T-helper 2 cell treated with Interferon-gamma antibody and Interleukin-4, amounts not matched to agents 5 μg/mL and 100 μg/mL, for 36 hours (primary cell): ENCODE data around the gene ZFHX3.
A peak's percentile ranks its signal among the peaks of the same experiment; 100 is the strongest.
"Not testable (repeated sequence)": the region's sequence is repeated elsewhere in the genome, so short reads cannot be mapped to it uniquely, and the experiment has no call there.

ENCODE experiments used
- DNase-seq: peaks from one replicate; pipeline ENCODE4 v3.0.0; 2021; ENCODE audit warnings: low spot score
- H3K27ac Mint-ChIP-seq: one replicate; pipeline ENCODE4 v1.8.0; 2021; ENCODE audit warnings: mild to moderate bottlenecking, mixed read lengths
- H3K27me3 Mint-ChIP-seq: one replicate; pipeline ENCODE4 v1.8.0; 2021; ENCODE audit warnings: low read depth, mixed read lengths
- H3K36me3 Mint-ChIP-seq: one replicate; pipeline ENCODE4 v1.8.0; 2021; ENCODE audit warnings: low read depth, mixed read lengths
- H3K4me1 Mint-ChIP-seq: one replicate; pipeline ENCODE4 v1.8.0; 2021; ENCODE audit warnings: low read depth, mixed read lengths
- H3K4me3 Mint-ChIP-seq: one replicate; pipeline ENCODE4 v1.8.0; 2022; ENCODE audit warnings: mild to moderate bottlenecking, moderate library complexity, mixed read lengths
- H3K9me3 Mint-ChIP-seq: one replicate; pipeline ENCODE4 v1.8.0; 2021; ENCODE audit warnings: mixed read lengths

The ZFHX3 gene

GRCh38 chr16:73047536-73048291 is at the start of gene ZFHX3:
TSS of gene ZFHX3 (minus strand) at chr16:73048128. CDS start at chr16:72960145, 87,983 bp downstream.
- peak; percentile 18 for DNase-seq
- Mint-ChIP-seq H3K27ac (no peak within 1 kb of the TSS), H3K27me3 (peaks cover 40% of the 10 kb centered on the region), H3K36me3 (no peaks in the 10 kb centered on the region), H3K4me1 (no peaks in the 10 kb centered on the region), H3K4me3 (peak within 1 kb of the TSS; percentile 66), H3K9me3 (no peaks in the 10 kb centered on the region)

GRCh38 chr16:73096510-73096909 is 48.6 kb upstream of the ZFHX3 start:
- no peak overlapping the region for H3K4me3 Mint-ChIP-seq
- H3K27ac Mint-ChIP-seq, result no peak overlapping the region
- H3K9me3 Mint-ChIP-seq, result no peaks in the 10 kb centered on the region
- H3K27me3 Mint-ChIP-seq, result no peaks in the 10 kb centered on the region
- H3K36me3 Mint-ChIP-seq, result no peaks in the 10 kb centered on the region
- H3K4me1 Mint-ChIP-seq, result no peaks in the 10 kb centered on the region
- DNase-seq, result no peak

GRCh38 chr16:73095885-73096421 is 48.0 kb upstream of the ZFHX3 start:
- Mint-ChIP-seq H3K27me3 (no peaks in the 10 kb centered on the region), H3K4me1 (no peaks in the 10 kb centered on the region), H3K27ac (no peak overlapping the region), H3K36me3 (no peaks in the 10 kb centered on the region), H3K9me3 (no peaks in the 10 kb centered on the region), H3K4me3 (no peak overlapping the region)
- no peak for DNase-seq

GRCh38 chr16:73095142-73095820 is 47.4 kb upstream of the ZFHX3 start:
- DNase-seq, result no peak
- H3K4me3 Mint-ChIP-seq, result no peak overlapping the region
- H3K4me1 Mint-ChIP-seq, result no peaks in the 10 kb centered on the region
- H3K27ac Mint-ChIP-seq, result no peak overlapping the region
- no peaks in the 10 kb centered on the region for H3K27me3 Mint-ChIP-seq
- no peaks in the 10 kb centered on the region for H3K9me3 Mint-ChIP-seq
- H3K36me3 Mint-ChIP-seq, result no peaks in the 10 kb centered on the region

GRCh38 chr16:73094371-73094770 is 46.4 kb upstream of the ZFHX3 start:
- Mint-ChIP-seq H3K4me3 (no peak overlapping the region), H3K9me3 (no peaks in the 10 kb centered on the region), H3K27me3 (no peaks in the 10 kb centered on the region), H3K36me3 (no peaks in the 10 kb centered on the region), H3K4me1 (no peaks in the 10 kb centered on the region), H3K27ac (no peak overlapping the region)
- DNase-seq, result no peak

- Mint-ChIP-seq H3K27me3 (no peaks in the 10 kb centered on the region), H3K4me1 (no peaks in the 10 kb centered on the region), H3K9me3 (no peaks in the 10 kb centered on the region), H3K36me3 (no peaks in the 10 kb centered on the region), H3K4me3 (no peak overlapping the region), H3K27ac (no peak overlapping the region)
- no peak for DNase-seq
Observed at GRCh38 chr16:73093146-73094144, 45.5 kb upstream of the ZFHX3 start.

- no peak overlapping the region for H3K4me3 Mint-ChIP-seq
- H3K27ac Mint-ChIP-seq, result no peak overlapping the region
- no peaks in the 10 kb centered on the region for H3K27me3 Mint-ChIP-seq
- no peaks in the 10 kb centered on the region for H3K9me3 Mint-ChIP-seq
- no peaks in the 10 kb centered on the region for H3K4me1 Mint-ChIP-seq
- no peak for DNase-seq
- no peaks in the 10 kb centered on the region for H3K36me3 Mint-ChIP-seq
Observed at GRCh38 chr16:73092236-73092781, 44.4 kb upstream of the ZFHX3 start.

- DNase-seq, result no peak
- Mint-ChIP-seq H3K36me3 (no peaks in the 10 kb centered on the region), H3K27ac (no peak overlapping the region), H3K27me3 (no peaks in the 10 kb centered on the region), H3K4me1 (no peaks in the 10 kb centered on the region), H3K4me3 (no peak overlapping the region), H3K9me3 (no peaks in the 10 kb centered on the region)
Observed at GRCh38 chr16:73091174-73091573, 43.2 kb upstream of the ZFHX3 start.

- H3K27ac Mint-ChIP-seq, result no peak overlapping the region
- no peaks in the 10 kb centered on the region for H3K27me3 Mint-ChIP-seq
- H3K36me3 Mint-ChIP-seq, result no peaks in the 10 kb centered on the region
- no peaks in the 10 kb centered on the region for H3K9me3 Mint-ChIP-seq
- H3K4me1 Mint-ChIP-seq, result no peaks in the 10 kb centered on the region
- H3K4me3 Mint-ChIP-seq, result no peak overlapping the region
- no peak for DNase-seq
Observed at GRCh38 chr16:73089420-73089819, 41.5 kb upstream of the ZFHX3 start.

- no peaks in the 10 kb centered on the region for H3K27me3 Mint-ChIP-seq
- no peak overlapping the region for H3K4me3 Mint-ChIP-seq
- no peaks in the 10 kb centered on the region for H3K9me3 Mint-ChIP-seq
- no peak for DNase-seq
- no peak overlapping the region for H3K27ac Mint-ChIP-seq
- no peaks in the 10 kb centered on the region for H3K36me3 Mint-ChIP-seq
- no peaks in the 10 kb centered on the region for H3K4me1 Mint-ChIP-seq
Observed at GRCh38 chr16:73086108-73086507, 38.2 kb upstream of the ZFHX3 start.

GRCh38 chr16:73083271-73083670 is 35.3 kb upstream of the ZFHX3 start:
- no peaks in the 10 kb centered on the region for H3K36me3 Mint-ChIP-seq
- no peaks in the 10 kb centered on the region for H3K4me1 Mint-ChIP-seq
- H3K27me3 Mint-ChIP-seq, result no peaks in the 10 kb centered on the region
- H3K9me3 Mint-ChIP-seq, result no peaks in the 10 kb centered on the region
- no peak overlapping the region for H3K4me3 Mint-ChIP-seq
- H3K27ac Mint-ChIP-seq, result no peak overlapping the region
- DNase-seq, result no peak

GRCh38 chr16:73082634-73083051 is 34.7 kb upstream of the ZFHX3 start:
- not testable (repeated sequence) for H3K36me3 Mint-ChIP-seq, H3K4me3 Mint-ChIP-seq, H3K4me1 Mint-ChIP-seq, DNase-seq, H3K9me3 Mint-ChIP-seq, H3K27me3 Mint-ChIP-seq, H3K27ac Mint-ChIP-seq

GRCh38 chr16:73080931-73081330 is 33.0 kb upstream of the ZFHX3 start:
- no peak overlapping the region for H3K27ac Mint-ChIP-seq
- H3K27me3 Mint-ChIP-seq, result no peaks in the 10 kb centered on the region
- H3K4me1 Mint-ChIP-seq, result no peaks in the 10 kb centered on the region
- DNase-seq, result no peak
- no peaks in the 10 kb centered on the region for H3K36me3 Mint-ChIP-seq
- H3K9me3 Mint-ChIP-seq, result no peaks in the 10 kb centered on the region
- H3K4me3 Mint-ChIP-seq, result no peak overlapping the region
